ENCODE results near the gene KIAA1210. TPM values are rescaled to one million over a fixed set of nuclear protein-coding genes. Genes with fewer than 3 reads are reported as not detected.
A peak's percentile ranks its signal among the peaks of the same experiment; 100 is the strongest.

KIAA1210 gene
- not detected for total RNA-seq (2013)
- not detected for polyA plus RNA-seq
- not detected in 2 replicates for polyA minus RNA-seq
- 0 to 0.90 (median 0) reads per million in 11 experiments for total RNA-seq

- Histone ChIP-seq H4K20me1 (ENCODE audit: insufficient read depth, low read length) (no peaks in the 10 kb centered on the region), H3K36me3 (replicated peaks in 1 of 2; ENCODE audit: control insufficient read depth in 1 of 2, insufficient read depth in 2 of 2, low read length in 2 of 2) (no peaks in the 10 kb centered on the region), H3K27me3 (ENCODE audit: control insufficient read depth in 2 of 2, insufficient read depth in 2 of 2, low read length in 2 of 2) (no peaks in the 10 kb centered on the region), H3K9me3 (replicated peaks in 1 of 2; ENCODE audit: control insufficient read depth in 1 of 2, insufficient read depth in 1 of 2, low read length in 2 of 2) (no peaks in the 10 kb centered on the region), H3K27ac (ENCODE audit: low read depth in 1 of 2, low read length in 2 of 2) (no peak within 1 kb of the TSS), H3K4me2 (replicated peaks; ENCODE audit: extremely low read depth, low read length, poor library complexity, severe bottlenecking) (no peak within 1 kb of the TSS), H3K4me1 (ENCODE audit: control insufficient read depth in 1 of 2, insufficient read depth in 2 of 2, low read length in 2 of 2) (peaks cover 2 to 3% of the 10 kb centered on the region in 2 donors), H2AFZ (ENCODE audit: insufficient read depth, low read depth, low read length, poor library complexity, severe bottlenecking) (no peak within 1 kb of the TSS), H3K79me2 (ENCODE audit: insufficient read depth, low read length) (no peaks in the 10 kb centered on the region), H3K4me3 (replicated peaks in 1 of 3; ENCODE audit: low read depth in 2 of 3, low read length in 3 of 3) (no peak within 1 kb of the TSS), H3K9ac (ENCODE audit: insufficient read depth, low read length, poor library complexity, severe bottlenecking) (no peak within 1 kb of the TSS)
- peak within 1 kb of the TSS in 1 of 7 donors; percentile 15 for H3K27ac Mint-ChIP-seq
- H3K27me3 Mint-ChIP-seq (ENCODE audit: low read depth in 3 of 3): peaks cover 0 to 18% (median 2%) of the 10 kb centered on the region in 3 donors
- DNase-seq: no peak
- WGBS (ENCODE audit: insufficient coverage): 85% methylated on average over 4 of the region's 5 CpGs
- peaks cover 2% of the 10 kb centered on the region for H3K4me1 Mint-ChIP-seq
- peaks cover 0 to 2% (median 0%) of the 10 kb centered on the region in 7 donors for H3K9me3 Mint-ChIP-seq
- intact Hi-C loops (cut with micrococcal nuclease): no loop called here
- no peak within 1 kb of the TSS for H3K4me3 Mint-ChIP-seq
- no peaks in the 10 kb centered on the region for H3K36me3 Mint-ChIP-seq
- TF ChIP-seq CTCF (IDR thresholded peaks at IDR 0.05): no peak
Measured at GRCh38 chrX:119127650-119128049, at the start of gene KIAA1210. Gene KIAA1210 (minus strand): TSS chrX:119127812. CDS start chrX:119123642, 4,170 bp downstream.

- no peak overlapping the region for H3K4me2 ChIP-seq (replicated peaks; ENCODE audit: extremely low read depth, low read length, poor library complexity, severe bottlenecking)
- intact Hi-C loops (cut with micrococcal nuclease): no loop called here
- peaks cover 0 to 2% (median 0%) of the 10 kb centered on the region in 7 donors for H3K9me3 Mint-ChIP-seq
- H3K79me2 ChIP-seq (ENCODE audit: insufficient read depth, low read length): no peaks in the 10 kb centered on the region
- no CpG with 5 or more reads among the region's 1 CpG for WGBS (ENCODE audit: insufficient coverage)
- no peaks in the 10 kb centered on the region for H3K9me3 ChIP-seq (replicated peaks in 1 of 2; ENCODE audit: control insufficient read depth in 1 of 2, insufficient read depth in 1 of 2, low read length in 2 of 2)
- no peak for TF ChIP-seq CTCF (IDR thresholded peaks at IDR 0.05)
- no peaks in the 10 kb centered on the region for H3K4me1 ChIP-seq (ENCODE audit: control insufficient read depth in 1 of 2, insufficient read depth in 2 of 2, low read length in 2 of 2)
- peaks cover 1 to 3% (median 2%) of the 10 kb centered on the region in 3 donors for H3K27me3 Mint-ChIP-seq (ENCODE audit: low read depth in 3 of 3)
- H4K20me1 ChIP-seq (ENCODE audit: insufficient read depth, low read length): no peaks in the 10 kb centered on the region
- no peak overlapping the region for H3K27ac Mint-ChIP-seq
- no peaks in the 10 kb centered on the region for H3K36me3 Mint-ChIP-seq
- no peak overlapping the region for H2AFZ ChIP-seq (ENCODE audit: insufficient read depth, low read depth, low read length, poor library complexity, severe bottlenecking)
- H3K9ac ChIP-seq (ENCODE audit: insufficient read depth, low read length, poor library complexity, severe bottlenecking): no peak overlapping the region
- no peak for DNase-seq
- H3K36me3 ChIP-seq (replicated peaks in 1 of 2; ENCODE audit: control insufficient read depth in 1 of 2, insufficient read depth in 2 of 2, low read length in 2 of 2): no peaks in the 10 kb centered on the region
- H3K27me3 ChIP-seq (ENCODE audit: control insufficient read depth in 2 of 2, insufficient read depth in 2 of 2, low read length in 2 of 2): no peaks in the 10 kb centered on the region
- no peak overlapping the region for H3K4me3 ChIP-seq (replicated peaks in 1 of 3; ENCODE audit: low read depth in 2 of 3, low read length in 3 of 3)
- H3K27ac ChIP-seq (ENCODE audit: low read depth in 1 of 2, low read length in 2 of 2): no peak overlapping the region
- no peaks in the 10 kb centered on the region for H3K4me1 Mint-ChIP-seq
- no peak overlapping the region for H3K4me3 Mint-ChIP-seq
Measured at GRCh38 chrX:119177278-119177677, 49.7 kb upstream of the KIAA1210 start.

Measured in CD14-positive monocyte (primary cell).